Fibroblast of the conjunctiva (primary cell): ENCODE results near the gene BHMT2.

Source experiments
- DNase-seq: peaks from one replicate; pipeline ENCODE4 v3.0.0-alpha.2; 2010; ENCODE audit warnings: low read depth

The BHMT2 gene

GRCh38 chr5:79070350-79070667, 742 bp downstream of the BHMT2 start:
- DNase-seq, result peak; percentile 14

GRCh38 chr5:79074641-79075040, 5.1 kb downstream of the BHMT2 start:
- no peak for DNase-seq

GRCh38 chr5:79075646-79076426, 6.3 kb downstream of the BHMT2 start:
- no peak for DNase-seq

- DNase-seq, result no peak
Observed at GRCh38 chr5:79076819-79077218, 7.3 kb downstream of the BHMT2 start.

- no peak for DNase-seq
Observed at GRCh38 chr5:79077680-79078365, 8.3 kb downstream of the BHMT2 start.

GRCh38 chr5:79080804-79081203, 11.2 kb downstream of the BHMT2 start:
- DNase-seq, result no peak

GRCh38 chr5:79081779-79082178, 12.2 kb downstream of the BHMT2 start:
- no peak for DNase-seq

- DNase-seq, result no peak
Observed at GRCh38 chr5:79086116-79086515, 16.5 kb downstream of the BHMT2 start.

- no peak for DNase-seq
Observed at GRCh38 chr5:79088507-79088906, 18.9 kb downstream of the BHMT2 start.

- no peak for DNase-seq
Observed at GRCh38 chr5:79091064-79091463, 21.5 kb downstream of the BHMT2 start.

- no peak for DNase-seq
Observed at GRCh38 chr5:79093762-79094161, 24.2 kb downstream of the BHMT2 start.

- DNase-seq, result no peak
Observed at GRCh38 chr5:79105868-79106267, 36.3 kb downstream of the BHMT2 start.

GRCh38 chr5:79107020-79107796, 37.6 kb downstream of the BHMT2 start:
- no peak for DNase-seq

GRCh38 chr5:79108086-79108485, 38.5 kb downstream of the BHMT2 start:
- DNase-seq, result no peak

- no peak for DNase-seq
Observed at GRCh38 chr5:79108792-79109191, 39.2 kb downstream of the BHMT2 start.

- no peak for DNase-seq
Observed at GRCh38 chr5:79109527-79110492, 40.2 kb downstream of the BHMT2 start.

- no peak for DNase-seq
Observed at GRCh38 chr5:79111387-79111959, 41.9 kb downstream of the BHMT2 start, which contains the start of gene BHMT. Gene BHMT, plus strand, starts transcription at chr5:79111809. Its CDS starts 77 bp downstream, at chr5:79111886.

GRCh38 chr5:79111960-79112702, 42.6 kb downstream of the BHMT2 start:
- no peak for DNase-seq

GRCh38 chr5:79112703-79113058, 43.1 kb downstream of the BHMT2 start:
- no peak for DNase-seq

GRCh38 chr5:79119486-79119885, 49.9 kb downstream of the BHMT2 start:
- DNase-seq, result no peak

- DNase-seq, result no peak
Observed at GRCh38 chr5:79120221-79120620, 50.7 kb downstream of the BHMT2 start.
